Left ventricle myocardium inferior (tissue), 1 donor: ENCODE results near the gene TAF13. TPM values are rescaled to one million over a fixed set of nuclear protein-coding genes. Genes with fewer than 3 reads are reported as not detected.
"Not testable (repeated sequence)": the region's sequence is repeated elsewhere in the genome, so short reads cannot be mapped to it uniquely, and the experiment has no call there.

ENCODE experiments used
- DNase-seq: peaks from one replicate; pipeline ENCODE4 v3.0.0-alpha.2; 2020
- H3K27ac ChIP-seq: fragments of 200-600 bp; replicated peaks from 2 replicates; pipeline ENCODE4 v1.8.0; 2021
- H3K27me3 ChIP-seq: fragments of 200-600 bp; 2 replicates; pipeline ENCODE4 v1.8.0; 2021; ENCODE audit warnings: low read depth
- H3K36me3 ChIP-seq: fragments of 200-600 bp; 2 replicates; pipeline ENCODE4 v1.8.0; 2021
- H3K4me1 ChIP-seq: fragments of 200-600 bp; 2 replicates; pipeline ENCODE4 v1.8.0; 2021
- H3K4me3 ChIP-seq: fragments of 200-600 bp; 2 replicates; pipeline ENCODE4 v1.8.0; 2021; ENCODE audit warnings: mild to moderate bottlenecking, moderate library complexity
- H3K9me3 ChIP-seq: fragments of 200-600 bp; replicated peaks from 2 replicates; pipeline ENCODE4 v1.8.0; 2021
- CTCF ChIP-seq: fragments of 200-600 bp; IDR thresholded peaks from 2 replicates; pipeline ENCODE4 v1.8.0; 2021; ENCODE audit warnings: antibody characterized with exemption, mild to moderate bottlenecking, borderline replicate concordance
- intact Hi-C: fragments of 100-400 bp; cut with micrococcal nuclease; formaldehyde crosslinking; loops from one replicate; pipeline ENCODE4 v1.11.0; 2022
- total RNA-seq: library from RNA; stranded (reverse); fragmentation: NEBNext Ultra II Directional; extraction: Animal tissue kit (Norgen Biotek cat#: 25700); gene quantifications from one replicate; pipeline ENCODE4 v1.2.1, GENCODE V29; 2021
- donor health status: DM: no; HTN: yes; CAD: no; lungs with severe emphysema.

The TAF13 gene
- total RNA-seq, 1 donor from 2014 or later: 71.6 TPM

- no peak for DNase-seq
- intact Hi-C loops: no loop called here
- no peak for TF ChIP-seq CTCF
- H3K27me3 ChIP-seq: no peaks in the 10 kb centered on the region
- no peaks in the 10 kb centered on the region for H3K9me3 ChIP-seq
- no peak overlapping the region for H3K27ac ChIP-seq
- H3K36me3 ChIP-seq: no peaks in the 10 kb centered on the region
- H3K4me1 ChIP-seq: peaks cover 2% of the 10 kb centered on the region
- H3K4me3 ChIP-seq: no peak overlapping the region
Observed at GRCh38 chr1:109034382-109034781, 41.4 kb downstream of the TAF13 start.

DNA sequence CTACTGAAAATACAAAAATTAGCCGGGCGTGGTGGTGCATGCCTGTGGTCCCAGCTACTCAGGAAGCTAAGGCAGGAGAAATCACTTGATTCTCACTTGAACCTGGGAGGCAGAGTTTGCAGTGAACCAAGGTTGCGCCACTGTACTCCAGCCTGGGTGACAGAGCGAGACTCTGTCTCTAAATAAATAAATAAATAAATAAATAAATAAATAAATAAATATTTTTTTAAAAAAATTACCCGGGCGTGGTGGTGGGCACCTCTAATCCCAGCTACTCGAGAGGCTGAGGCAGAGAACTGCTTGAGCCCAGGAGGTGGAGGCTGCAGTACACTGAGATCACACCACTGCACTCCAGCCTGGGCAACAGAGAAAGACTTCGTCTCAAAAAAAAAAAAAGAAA is 46.3 kb downstream of the TAF13 start:
- DNase-seq, H3K4me1 ChIP-seq, H3K27ac ChIP-seq, H3K4me3 ChIP-seq, intact Hi-C loops, H3K9me3 ChIP-seq, H3K27me3 ChIP-seq, H3K36me3 ChIP-seq: not testable (repeated sequence)

GRCh38 chr1:109027841-109028240 is 48.0 kb downstream of the TAF13 start:
- no peaks in the 10 kb centered on the region for H3K36me3 ChIP-seq
- H3K27ac ChIP-seq: no peak overlapping the region
- TF ChIP-seq CTCF: peak; percentile 24
- H3K4me1 ChIP-seq: no peaks in the 10 kb centered on the region
- H3K9me3 ChIP-seq: no peaks in the 10 kb centered on the region
- H3K4me3 ChIP-seq: no peak overlapping the region
- intact Hi-C loops: no loop called here
- H3K27me3 ChIP-seq: no peaks in the 10 kb centered on the region
- DNase-seq: no peak

DNA sequence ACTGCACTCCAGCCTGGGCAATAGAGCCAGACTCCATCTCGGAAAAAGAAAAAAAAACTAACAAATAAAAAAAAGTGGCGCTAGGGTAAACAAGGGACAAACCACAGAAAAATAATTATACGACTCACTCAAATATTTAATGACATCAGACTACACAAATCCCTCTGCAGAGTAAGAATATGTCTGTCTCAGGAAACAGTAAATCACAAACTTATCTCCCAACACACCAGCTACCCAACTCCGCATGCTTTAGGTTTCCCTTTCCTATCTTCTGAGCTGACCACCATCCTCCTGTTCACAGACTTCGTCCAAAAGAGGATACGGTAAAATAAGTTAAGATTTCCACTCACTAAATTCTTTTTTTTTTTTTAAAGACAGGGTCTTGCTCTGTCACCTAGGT is 50.1 kb downstream of the TAF13 start:
- no peaks in the 10 kb centered on the region for H3K27me3 ChIP-seq
- DNase-seq: no peak
- intact Hi-C loops: no loop called here
- no peak overlapping the region for H3K4me3 ChIP-seq
- TF ChIP-seq CTCF: no peak
- H3K9me3 ChIP-seq: no peaks in the 10 kb centered on the region
- no peak overlapping the region for H3K27ac ChIP-seq
- H3K36me3 ChIP-seq: peaks cover 14% of the 10 kb centered on the region
- H3K4me1 ChIP-seq: no peaks in the 10 kb centered on the region

DNA sequence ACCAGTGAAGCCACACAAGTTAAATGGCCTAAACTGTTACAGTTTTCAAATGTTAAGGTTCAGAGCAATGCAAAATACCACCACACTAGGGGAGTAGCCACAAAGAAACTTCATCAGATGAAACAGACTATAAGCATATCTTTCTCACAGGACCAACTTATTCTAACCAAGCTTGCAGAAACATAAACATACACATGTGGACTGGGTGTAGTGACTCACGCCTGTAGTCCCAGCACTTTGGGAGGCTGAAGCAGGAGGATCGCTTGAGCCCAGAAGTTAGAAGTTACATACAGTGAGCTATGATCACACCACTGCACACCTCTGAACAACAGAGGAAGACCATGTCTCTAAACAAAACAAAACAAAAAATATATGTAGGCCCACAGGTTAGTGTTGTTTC is 51.2 kb downstream of the TAF13 start:
- Histone ChIP-seq H3K4me3 (no peak overlapping the region), H3K36me3 (peaks cover 14% of the 10 kb centered on the region), H3K27me3 (no peaks in the 10 kb centered on the region), H3K9me3 (no peaks in the 10 kb centered on the region), H3K4me1 (no peaks in the 10 kb centered on the region), H3K27ac (no peak overlapping the region)
- TF ChIP-seq CTCF: no peak
- no peak for DNase-seq
- intact Hi-C loops: no loop called here

DNA sequence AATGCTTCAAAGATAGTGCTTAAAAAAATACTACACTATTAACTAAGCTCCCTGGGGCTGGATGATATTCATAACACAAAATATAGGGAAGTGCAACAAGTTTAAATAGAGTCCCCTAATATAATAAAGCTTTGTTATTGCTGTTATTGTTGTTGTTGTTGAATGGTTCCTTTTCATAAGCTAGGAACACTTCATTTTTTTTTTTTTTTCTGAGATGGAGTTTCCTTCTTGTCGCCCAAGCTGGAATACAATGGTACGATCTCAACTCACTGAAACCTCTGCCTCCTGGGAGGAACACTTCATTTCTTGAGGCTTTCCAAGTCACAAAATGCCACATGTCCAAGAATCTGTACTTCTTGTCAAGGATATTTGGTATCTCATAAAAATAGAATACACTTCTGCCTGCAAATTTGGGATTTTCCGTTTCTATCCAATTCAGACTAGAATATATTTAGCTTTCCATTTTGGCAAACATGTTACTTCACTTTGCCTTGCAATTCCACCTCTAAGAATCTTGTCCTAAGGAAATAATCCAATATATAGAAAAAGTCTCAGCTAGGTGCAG is 55.0 kb downstream of the TAF13 start:
- TF ChIP-seq CTCF: no peak
- Histone ChIP-seq H3K9me3 (peaks cover 14% of the 10 kb centered on the region), H3K27me3 (no peaks in the 10 kb centered on the region), H3K4me1 (no peaks in the 10 kb centered on the region), H3K36me3 (peaks cover 36% of the 10 kb centered on the region), H3K27ac (no peak overlapping the region), H3K4me3 (no peak overlapping the region)
- intact Hi-C loops: no loop called here
- DNase-seq: no peak

DNA sequence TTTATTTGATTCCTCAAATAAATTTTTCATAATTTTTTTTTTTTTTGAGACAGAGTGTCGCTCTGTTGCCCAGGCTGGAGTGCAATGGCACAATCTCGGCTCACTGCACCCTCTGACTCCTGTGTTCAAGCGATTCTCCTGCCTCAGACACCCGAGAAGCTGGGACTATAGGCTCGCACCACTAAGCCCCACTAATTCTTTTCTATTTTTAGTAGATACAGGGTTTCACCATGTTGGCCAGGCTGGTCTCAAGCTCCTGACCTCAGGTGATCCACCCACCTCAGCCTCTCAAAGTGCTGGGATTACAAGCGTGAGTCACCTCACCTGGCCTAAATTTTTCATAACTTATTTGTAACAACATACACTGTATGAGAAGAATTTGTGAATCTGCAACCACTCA is 58.1 kb downstream of the TAF13 start:
- H3K4me3 ChIP-seq, intact Hi-C loops, H3K27ac ChIP-seq, H3K27me3 ChIP-seq, H3K4me1 ChIP-seq, DNase-seq: not testable (repeated sequence)
- Histone ChIP-seq H3K9me3 (peaks cover 14% of the 10 kb centered on the region), H3K36me3 (peaks cover 56% of the 10 kb centered on the region)
